Peyer's patch (tissue), 4 donors: ENCODE results near the gene ISG20L2. TPM values are rescaled to one million over a fixed set of nuclear protein-coding genes. Genes with fewer than 3 reads are reported as not detected.

Source experiments
- DNase-seq, 3 donors: peaks; one replicate each; pipeline ENCODE4 v3.0.0-alpha.2; 2017 to 2019
- H3K27ac ChIP-seq, 4 donors: fragments of 200-600 bp; sonication (generic); one replicate each; pipeline ENCODE4 v1.5.1; 2016 to 2019
- H3K27me3 ChIP-seq, 2 donors: fragments of 200-600 bp; sonication (generic); one replicate each; pipeline ENCODE4 v1.5.1; 2019
- H3K36me3 ChIP-seq, 3 donors: fragments of 200-600 bp; sonication (generic); one replicate each; pipeline ENCODE4 v1.5.1; 2016 to 2019
- H3K4me1 ChIP-seq, 4 donors: fragments of 200-600 bp; sonication (generic); one replicate each; pipeline ENCODE4 v1.5.1; 2016 to 2019
- H3K4me3 ChIP-seq, 4 donors: fragments of 200-600 bp; sonication (generic); 1 replicate in 3 of 4; 2 replicates in 1 of 4; pipeline ENCODE4 v1.5.1; 2016 to 2019; ENCODE audit warnings: mild to moderate bottlenecking in 1 of 4
- H3K9me3 ChIP-seq, 4 donors: fragments of 200-600 bp; sonication (generic); one replicate each; pipeline ENCODE4 v1.5.1; 2016 to 2019; ENCODE audit warnings: mild to moderate bottlenecking in 1 of 4
- POLR2A ChIP-seq, 2 donors: fragments of 450-650 bp; IDR thresholded peaks; one replicate each; pipeline ENCODE4 v1.5.1; 2017; ENCODE audit warnings: antibody characterized with exemption in 2 of 2, mild to moderate bottlenecking in 2 of 2, moderate library complexity in 2 of 2
- total RNA-seq, 4 donors: library from RNA; depleted of rRNA; stranded (reverse); fragments of >200 nt; gene quantifications; one replicate each; pipeline ENCODE4 v1.1.0, GENCODE V29; 2016
- TF ChIP-seq, protein P1 (sequence below), 6 experiments: fragments of 450-650 bp in 4 of 6; fragments of 200-600 bp in 2 of 6; sonication (generic) in 1 of 6; IDR thresholded peaks; one replicate each; pipeline ENCODE4 v1.5.1; 2017 to 2019; ENCODE audit warnings: antibody characterized with exemption in 6 of 6, mild to moderate bottlenecking in 3 of 6, moderate library complexity in 1 of 6

ISG20L2 gene
- total RNA-seq, 4 donors from 2014 or later, result 22.4 to 47.2 (median 27.9) TPM

DNA sequence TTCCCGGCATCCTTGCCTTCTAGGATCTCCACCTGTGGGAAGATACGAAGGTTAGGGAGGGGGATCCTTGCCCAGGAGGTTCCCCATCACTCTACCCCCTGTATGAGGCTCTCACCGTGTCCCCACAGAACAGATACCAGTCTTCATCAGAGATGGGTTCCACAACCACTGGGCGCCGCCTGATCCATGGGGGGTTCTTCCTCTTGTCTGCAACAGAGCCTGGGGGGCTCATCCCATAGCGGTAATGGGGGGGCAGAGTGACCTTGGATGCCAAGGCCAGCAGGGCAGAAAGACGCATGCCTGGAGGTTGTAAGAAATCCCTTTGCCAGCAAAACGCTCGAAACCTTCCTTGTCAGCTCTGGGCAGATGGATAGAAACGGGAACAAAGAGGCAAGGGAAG is 9.8 kb upstream of the ISG20L2 start:
- TF ChIP-seq POLR2A (IDR thresholded peaks at IDR 0.05), result no peak
- TF ChIP-seq, protein P1, sequence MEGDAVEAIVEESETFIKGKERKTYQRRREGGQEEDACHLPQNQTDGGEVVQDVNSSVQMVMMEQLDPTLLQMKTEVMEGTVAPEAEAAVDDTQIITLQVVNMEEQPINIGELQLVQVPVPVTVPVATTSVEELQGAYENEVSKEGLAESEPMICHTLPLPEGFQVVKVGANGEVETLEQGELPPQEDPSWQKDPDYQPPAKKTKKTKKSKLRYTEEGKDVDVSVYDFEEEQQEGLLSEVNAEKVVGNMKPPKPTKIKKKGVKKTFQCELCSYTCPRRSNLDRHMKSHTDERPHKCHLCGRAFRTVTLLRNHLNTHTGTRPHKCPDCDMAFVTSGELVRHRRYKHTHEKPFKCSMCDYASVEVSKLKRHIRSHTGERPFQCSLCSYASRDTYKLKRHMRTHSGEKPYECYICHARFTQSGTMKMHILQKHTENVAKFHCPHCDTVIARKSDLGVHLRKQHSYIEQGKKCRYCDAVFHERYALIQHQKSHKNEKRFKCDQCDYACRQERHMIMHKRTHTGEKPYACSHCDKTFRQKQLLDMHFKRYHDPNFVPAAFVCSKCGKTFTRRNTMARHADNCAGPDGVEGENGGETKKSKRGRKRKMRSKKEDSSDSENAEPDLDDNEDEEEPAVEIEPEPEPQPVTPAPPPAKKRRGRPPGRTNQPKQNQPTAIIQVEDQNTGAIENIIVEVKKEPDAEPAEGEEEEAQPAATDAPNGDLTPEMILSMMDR (IDR thresholded peaks at IDR 0.05), result no peak
- H3K4me1 ChIP-seq, result peaks cover 0 to 9% (median 3%) of the 10 kb centered on the region in 4 donors
- H3K27ac ChIP-seq, result no peak overlapping the region
- DNase-seq, result no peak
- no peaks in the 10 kb centered on the region for H3K27me3 ChIP-seq
- no peak overlapping the region for H3K4me3 ChIP-seq
- H3K9me3 ChIP-seq, result no peaks in the 10 kb centered on the region
- peaks cover 0 to 51% (median 0%) of the 10 kb centered on the region in 3 donors for H3K36me3 ChIP-seq

- Histone ChIP-seq H3K27me3 (no peaks in the 10 kb centered on the region), H3K27ac (no peak overlapping the region), H3K4me3 (no peak overlapping the region), H3K4me1 (peaks cover 0 to 5% (median 0%) of the 10 kb centered on the region in 4 donors), H3K9me3 (no peaks in the 10 kb centered on the region), H3K36me3 (peaks cover 0 to 44% (median 0%) of the 10 kb centered on the region in 3 donors)
- DNase-seq, result no peak
- TF ChIP-seq POLR2A (IDR thresholded peaks at IDR 0.05), result no peak
- TF ChIP-seq, protein P1 (IDR thresholded peaks at IDR 0.05), result no peak
Measured at GRCh38 chr1:156733989-156734584, 5.5 kb upstream of the ISG20L2 start.

DNA sequence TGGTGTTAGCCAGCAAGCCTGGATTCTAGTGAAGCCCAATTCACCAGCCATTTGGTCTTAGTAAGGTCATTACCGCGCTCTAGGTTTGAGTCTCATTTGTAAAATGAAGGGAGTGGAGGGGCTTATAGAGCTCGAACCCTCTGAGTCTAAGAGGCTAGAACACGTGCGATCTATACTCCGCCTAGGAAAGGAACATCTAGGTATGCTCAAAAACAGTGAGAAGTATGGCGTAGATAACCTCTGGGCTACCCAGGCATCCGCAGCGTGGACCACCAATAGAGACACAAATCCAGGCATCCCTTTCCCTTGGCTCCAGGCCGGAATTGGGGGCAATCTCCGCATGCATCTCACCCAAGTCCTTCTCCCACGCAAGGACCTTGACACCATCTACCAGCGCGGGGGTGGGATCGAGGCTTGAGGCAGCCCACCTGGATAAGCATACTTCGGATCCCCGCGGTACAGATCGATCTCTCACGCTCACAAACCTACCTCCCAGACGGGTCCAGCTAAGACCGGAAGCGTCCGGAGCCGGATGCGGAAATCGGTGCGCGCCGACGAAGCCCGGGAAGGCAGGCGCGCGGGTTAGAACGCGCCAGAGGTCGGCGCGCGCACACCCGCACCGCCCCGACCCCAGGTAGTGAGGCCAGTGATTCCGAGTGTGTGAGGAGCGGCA is 504 bp downstream of the ISG20L2 start, which contains the start of gene METTL25B:
METTL25B (plus strand) TSS at position 544 of the 673 bp plus-strand sequence. CDS start 636 bp downstream, outside the sequence.
- Histone ChIP-seq H3K4me3 (peak within 1 kb of the TSS; percentile 58 to 90 (median 73)), H3K36me3 (peaks cover 0 to 25% (median 0%) of the 10 kb centered on the region in 3 donors), H3K4me1 (peaks cover 11 to 32% (median 28%) of the 10 kb centered on the region in 4 donors), H3K9me3 (no peaks in the 10 kb centered on the region), H3K27me3 (no peaks in the 10 kb centered on the region), H3K27ac (peak within 1 kb of the TSS; percentile 91 to 99 (median 94))
- TF ChIP-seq POLR2A (IDR thresholded peaks at IDR 0.05), result peak in 1 of 2 donors; percentile 42
- TF ChIP-seq, protein P1 (IDR thresholded peaks at IDR 0.05), result no peak
- DNase-seq, result peak; percentile 79 to 92 (median 90)

GRCh38 chr1:156727492-156727891 is 1.1 kb downstream of the ISG20L2 start:
- Histone ChIP-seq H3K27me3 (no peaks in the 10 kb centered on the region), H3K4me3 (peak overlapping the region; percentile 58 to 90 (median 73)), H3K4me1 (peaks cover 11 to 32% (median 28%) of the 10 kb centered on the region in 4 donors), H3K27ac (peak overlapping the region; percentile 91 to 99 (median 94)), H3K9me3 (no peaks in the 10 kb centered on the region), H3K36me3 (peaks cover 0 to 28% (median 0%) of the 10 kb centered on the region in 3 donors)
- no peak for TF ChIP-seq POLR2A (IDR thresholded peaks at IDR 0.05)
- TF ChIP-seq, protein P1 (IDR thresholded peaks at IDR 0.05), result no peak
- DNase-seq, result no peak

DNA sequence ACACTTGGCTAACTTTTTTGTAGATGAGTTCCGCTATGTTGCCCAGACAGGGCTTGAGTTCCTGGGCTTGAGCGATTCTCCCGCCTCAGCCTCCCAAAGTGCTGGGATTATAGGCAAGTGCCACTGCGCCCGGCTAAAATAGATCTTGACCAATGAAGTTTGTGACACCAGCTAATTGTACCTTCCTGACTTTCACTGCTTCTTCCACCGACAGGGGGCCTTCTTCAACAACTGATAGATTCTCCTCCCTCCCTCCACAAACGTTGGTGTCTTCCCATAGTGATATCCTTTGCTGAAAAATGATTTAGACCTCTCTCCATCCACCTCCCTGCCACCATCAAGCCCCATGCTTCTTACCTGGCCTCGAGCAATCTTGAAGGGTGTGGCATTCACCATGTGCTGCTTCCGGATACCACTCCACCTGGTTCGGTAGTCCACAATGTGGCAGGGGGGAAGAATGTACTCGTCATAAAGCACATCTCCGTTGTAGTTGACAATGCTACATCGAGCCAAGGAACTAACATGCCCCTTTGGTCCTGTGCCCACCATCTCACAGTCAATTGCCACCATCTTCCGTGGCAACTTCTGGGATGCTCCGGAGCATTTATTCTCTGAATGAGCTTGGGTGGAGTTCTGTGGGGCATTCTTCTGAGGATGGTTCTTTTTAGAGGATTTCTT is 1.9 kb downstream of the ISG20L2 start:
- no peaks in the 10 kb centered on the region for H3K9me3 ChIP-seq
- H3K36me3 ChIP-seq, result peaks cover 0 to 34% (median 0%) of the 10 kb centered on the region in 3 donors
- peak overlapping the region in 2 of 4 donors; percentile 14 to 44 for H3K27ac ChIP-seq
- no peaks in the 10 kb centered on the region for H3K27me3 ChIP-seq
- TF ChIP-seq, protein P1 (IDR thresholded peaks at IDR 0.05), result peak in 5 of 6 experiments; percentile 39 to 72 (median 63)
- TF ChIP-seq POLR2A (IDR thresholded peaks at IDR 0.05), result no peak
- H3K4me3 ChIP-seq, result peak overlapping the region in 3 of 4 donors; percentile 31 to 77 (median 58)
- peaks cover 11 to 32% (median 28%) of the 10 kb centered on the region in 4 donors for H3K4me1 ChIP-seq
- peak in 2 of 3 donors; percentile 67 to 81 for DNase-seq
